ENCODE results near the gene SOS2. TPM values are rescaled to one million over a fixed set of nuclear protein-coding genes. Genes with fewer than 3 reads are reported as not detected.

Gene SOS2
- total RNA-seq, 1 experiment from 2014 or later: 9.9 TPM

DNA sequence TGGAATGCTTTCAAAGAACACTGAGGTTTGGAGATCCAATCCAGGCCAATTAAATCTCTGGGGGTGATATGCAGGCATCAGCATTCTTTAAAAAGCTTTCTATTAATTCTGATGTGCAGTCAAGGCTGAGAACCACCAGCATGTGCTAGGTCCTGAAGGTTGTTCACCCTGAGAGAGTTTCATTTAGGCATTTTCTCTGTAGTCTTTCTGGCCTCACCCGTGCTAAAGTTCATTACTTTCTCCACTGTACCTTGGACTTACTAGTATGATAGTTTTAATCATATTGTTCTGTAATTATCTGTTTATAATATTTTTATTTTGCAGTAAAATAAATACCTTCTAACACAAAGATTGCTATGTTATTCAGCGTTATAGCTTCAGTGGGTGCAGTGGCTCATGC, 32.9 kb downstream of the SOS2 start:
- ChIA-PET CTCF (no interaction called here), POLR2A (ENCODE audit: unreplicated experiment) (no interaction called here)
- no peak overlapping the region for H3K4me2 ChIP-seq (ENCODE audit: low read length)
- H3K4me1 ChIP-seq (ENCODE audit: insufficient read depth, low read length): no peaks in the 10 kb centered on the region
- no peak overlapping the region for H3K4me3 ChIP-seq (ENCODE audit: low read length)
- DNase-seq: no peak
- no peak for ATAC-seq
- H3K79me2 ChIP-seq (ENCODE audit: low read length): no peaks in the 10 kb centered on the region
- intact Hi-C loops (cut with micrococcal nuclease): no loop called here
- no peaks in the 10 kb centered on the region for H4K20me1 ChIP-seq (ENCODE audit: low read length)
- no peaks in the 10 kb centered on the region for H3K9me2 ChIP-seq (replicated peaks; ENCODE audit: low read length)
- no peaks in the 10 kb centered on the region for H3K27me3 ChIP-seq (ENCODE audit: low read length)
- H3K27ac ChIP-seq (ENCODE audit: low read length): no peak overlapping the region
- H3F3A ChIP-seq (ENCODE audit: low read length, unreplicated experiment): no peaks in the 10 kb centered on the region
- no TSS peak for BruUV-seq (replicated peaks)
- TF ChIP-seq, protein P1, sequence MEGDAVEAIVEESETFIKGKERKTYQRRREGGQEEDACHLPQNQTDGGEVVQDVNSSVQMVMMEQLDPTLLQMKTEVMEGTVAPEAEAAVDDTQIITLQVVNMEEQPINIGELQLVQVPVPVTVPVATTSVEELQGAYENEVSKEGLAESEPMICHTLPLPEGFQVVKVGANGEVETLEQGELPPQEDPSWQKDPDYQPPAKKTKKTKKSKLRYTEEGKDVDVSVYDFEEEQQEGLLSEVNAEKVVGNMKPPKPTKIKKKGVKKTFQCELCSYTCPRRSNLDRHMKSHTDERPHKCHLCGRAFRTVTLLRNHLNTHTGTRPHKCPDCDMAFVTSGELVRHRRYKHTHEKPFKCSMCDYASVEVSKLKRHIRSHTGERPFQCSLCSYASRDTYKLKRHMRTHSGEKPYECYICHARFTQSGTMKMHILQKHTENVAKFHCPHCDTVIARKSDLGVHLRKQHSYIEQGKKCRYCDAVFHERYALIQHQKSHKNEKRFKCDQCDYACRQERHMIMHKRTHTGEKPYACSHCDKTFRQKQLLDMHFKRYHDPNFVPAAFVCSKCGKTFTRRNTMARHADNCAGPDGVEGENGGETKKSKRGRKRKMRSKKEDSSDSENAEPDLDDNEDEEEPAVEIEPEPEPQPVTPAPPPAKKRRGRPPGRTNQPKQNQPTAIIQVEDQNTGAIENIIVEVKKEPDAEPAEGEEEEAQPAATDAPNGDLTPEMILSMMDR (conservative IDR thresholded peaks at IDR 0.05; ENCODE audit: low read depth, low read length): no peak
- no peak for TF ChIP-seq EZH2phosphoT487 (IDR thresholded peaks at IDR 0.05; ENCODE audit: borderline replicate concordance, low read length)
- no peak for TF ChIP-seq EZH2 (IDR thresholded peaks at IDR 0.05; ENCODE audit: low read length, unreplicated experiment)
- H3K36me3 ChIP-seq (ENCODE audit: low read depth, low read length): no peaks in the 10 kb centered on the region
- no peak overlapping the region for H2AFZ ChIP-seq (ENCODE audit: low read length)
- no peak overlapping the region for H3K9ac ChIP-seq (ENCODE audit: low read length)
- H3K9me3 ChIP-seq (ENCODE audit: low read length): no peaks in the 10 kb centered on the region

DNA sequence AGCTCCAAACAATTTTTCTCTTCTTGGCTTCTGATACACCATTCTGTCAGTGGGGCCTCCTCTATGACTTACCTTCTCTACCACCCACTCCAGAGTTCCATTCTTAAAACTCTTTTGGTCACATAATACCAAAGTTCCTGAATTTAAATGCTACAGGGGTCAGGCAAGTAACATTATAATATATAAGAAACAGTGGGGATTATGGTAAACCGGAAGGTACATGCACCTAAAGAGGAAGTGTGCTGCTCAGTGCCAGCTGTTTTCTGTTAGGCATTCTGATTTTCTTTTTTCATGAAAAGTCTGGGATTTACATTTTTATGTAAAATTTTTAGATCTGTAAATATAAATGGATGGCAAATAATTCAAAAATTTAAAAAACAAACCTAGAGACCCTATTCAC, 39.9 kb downstream of the SOS2 start:
- ATAC-seq: no peak
- ChIA-PET POLR2A (ENCODE audit: unreplicated experiment) (no interaction called here), CTCF (no interaction called here)

GRCh38 chr14:50186107-50186506, 45.3 kb downstream of the SOS2 start:
- H3K27ac ChIP-seq (ENCODE audit: low read length): no peak overlapping the region
- DNase-seq (no peak), ATAC-seq (no peak)
- H3K9me3 ChIP-seq (ENCODE audit: low read length): no peaks in the 10 kb centered on the region
- no peak overlapping the region for H3K4me3 ChIP-seq (ENCODE audit: low read length)
- CTCF ChIA-PET: interaction anchor here (0.6 kb wide), 2 partner anchors 43 to 637 kb away, joined by 3 to 4 read pairs; no protein-coding TSS in a partner anchor
- POLR2A ChIA-PET (ENCODE audit: unreplicated experiment): no interaction called here
- no peaks in the 10 kb centered on the region for H4K20me1 ChIP-seq (ENCODE audit: low read length)
- no peak overlapping the region for H2AFZ ChIP-seq (ENCODE audit: low read length)
- TF ChIP-seq EZH2 (IDR thresholded peaks at IDR 0.05; ENCODE audit: low read length, unreplicated experiment) (no peak), EZH2phosphoT487 (IDR thresholded peaks at IDR 0.05; ENCODE audit: borderline replicate concordance, low read length) (no peak)
- TF ChIP-seq, protein P1 (conservative IDR thresholded peaks at IDR 0.05; ENCODE audit: low read depth, low read length): no peak
- H3K9ac ChIP-seq (ENCODE audit: low read length): no peak overlapping the region
- no TSS peak for BruUV-seq (replicated peaks)
- H3K4me2 ChIP-seq (ENCODE audit: low read length): no peak overlapping the region
- no peaks in the 10 kb centered on the region for H3F3A ChIP-seq (ENCODE audit: low read length, unreplicated experiment)
- no peaks in the 10 kb centered on the region for H3K9me2 ChIP-seq (replicated peaks; ENCODE audit: low read length)
- H3K79me2 ChIP-seq (ENCODE audit: low read length): no peaks in the 10 kb centered on the region
- H3K36me3 ChIP-seq (ENCODE audit: low read depth, low read length): peaks cover 2% of the 10 kb centered on the region; the same call in 1 of the 2 replicates
- no peaks in the 10 kb centered on the region for H3K27me3 ChIP-seq (ENCODE audit: low read length)
- intact Hi-C loops (cut with micrococcal nuclease): no loop called here
- H3K4me1 ChIP-seq (ENCODE audit: insufficient read depth, low read length): no peaks in the 10 kb centered on the region

More for the DNA sequence above, 39.9 kb downstream of the SOS2 start:
- Histone ChIP-seq H3K27ac (ENCODE audit: low read length) (no peak overlapping the region), H3K9ac (ENCODE audit: low read length) (no peak overlapping the region), H3K36me3 (ENCODE audit: low read depth, low read length) (no peaks in the 10 kb centered on the region; the same call in 1 of the 2 replicates), H3K4me3 (ENCODE audit: low read length) (no peak overlapping the region), H4K20me1 (ENCODE audit: low read length) (no peaks in the 10 kb centered on the region), H3K9me2 (replicated peaks; ENCODE audit: low read length) (no peaks in the 10 kb centered on the region), H3F3A (ENCODE audit: low read length, unreplicated experiment) (no peaks in the 10 kb centered on the region), H2AFZ (ENCODE audit: low read length) (no peak overlapping the region), H3K4me2 (ENCODE audit: low read length) (no peak overlapping the region), H3K27me3 (ENCODE audit: low read length) (no peaks in the 10 kb centered on the region), H3K4me1 (ENCODE audit: insufficient read depth, low read length) (no peaks in the 10 kb centered on the region), H3K9me3 (ENCODE audit: low read length) (no peaks in the 10 kb centered on the region), H3K79me2 (ENCODE audit: low read length) (no peaks in the 10 kb centered on the region)
- BruUV-seq (replicated peaks): no TSS peak
- TF ChIP-seq EZH2phosphoT487 (IDR thresholded peaks at IDR 0.05; ENCODE audit: borderline replicate concordance, low read length) (no peak), EZH2 (IDR thresholded peaks at IDR 0.05; ENCODE audit: low read length, unreplicated experiment) (no peak)
- TF ChIP-seq, protein P1 (conservative IDR thresholded peaks at IDR 0.05; ENCODE audit: low read depth, low read length): no peak
- intact Hi-C loops (cut with micrococcal nuclease): no loop called here
- DNase-seq: no peak

Data from PC-3 (cell line).